HG03196 (cell line): ENCODE results near the gene CRADD.
"Not testable (repeated sequence)": the region's sequence is repeated elsewhere in the genome, so short reads cannot be mapped to it uniquely, and the experiment has no call there.

Experiments used
- ATAC-seq: cut with Tn5 transposase; IDR thresholded peaks from one replicate; pipeline ENCODE4 v1.9.1; 2021; ENCODE audit not compliant: unreplicated experiment

Gene CRADD

DNA sequence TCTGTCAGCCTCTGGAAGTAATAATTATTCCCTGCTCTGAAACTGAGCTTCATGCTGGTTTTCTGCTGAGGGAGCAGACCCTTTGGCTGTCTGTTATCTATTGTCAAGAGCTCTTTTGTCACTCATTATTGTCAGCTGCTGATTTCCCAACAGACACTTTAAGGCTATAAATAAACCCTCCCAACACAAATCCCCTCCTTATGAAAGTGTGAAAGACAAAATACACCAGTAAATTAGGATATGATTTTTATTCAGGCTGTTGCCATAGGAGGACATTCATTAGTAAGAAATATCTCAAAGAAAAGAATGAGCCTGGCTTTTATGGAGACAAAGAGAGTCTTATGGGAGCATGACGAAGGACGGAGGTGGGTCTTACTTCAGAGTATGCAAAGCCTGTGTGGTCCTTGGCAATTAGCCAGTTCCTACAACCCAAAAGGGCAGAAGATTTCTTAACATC lies 180.8 kb downstream of the CRADD start:
- ATAC-seq = no peak

DNA sequence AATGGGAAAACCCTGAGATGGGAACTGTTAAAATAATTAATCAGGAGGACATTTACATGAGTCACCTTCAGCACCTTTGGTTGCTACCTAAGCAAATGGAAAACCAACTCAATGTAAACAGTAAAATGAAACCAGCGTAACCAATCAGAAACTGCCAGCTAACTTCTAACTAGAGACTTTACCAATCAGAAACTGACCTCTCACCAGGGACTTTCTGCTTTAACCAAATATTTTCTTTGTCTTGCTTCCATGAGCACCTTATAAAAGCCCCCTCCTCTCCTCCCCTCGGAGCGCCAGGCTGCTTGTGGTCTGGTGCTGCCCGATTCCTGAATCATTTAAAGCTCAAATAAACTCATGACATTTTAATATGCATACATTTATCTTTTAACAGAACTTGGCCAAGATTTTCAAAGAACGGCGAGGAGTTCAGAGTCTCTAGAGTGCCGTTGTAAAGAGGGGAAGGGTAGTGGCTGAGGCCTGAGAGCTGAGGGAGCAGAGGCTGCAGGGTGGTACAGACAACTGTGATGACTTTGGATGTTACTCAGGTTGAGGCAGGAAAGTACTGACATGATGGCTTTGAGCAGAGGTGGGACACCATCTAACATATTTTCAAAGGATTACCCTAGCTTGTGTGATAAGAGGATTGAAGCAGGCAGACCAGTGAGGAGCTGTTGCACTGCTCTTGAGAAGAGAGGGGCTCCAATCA lies 183.6 kb downstream of the CRADD start:
- no peak for ATAC-seq

DNA sequence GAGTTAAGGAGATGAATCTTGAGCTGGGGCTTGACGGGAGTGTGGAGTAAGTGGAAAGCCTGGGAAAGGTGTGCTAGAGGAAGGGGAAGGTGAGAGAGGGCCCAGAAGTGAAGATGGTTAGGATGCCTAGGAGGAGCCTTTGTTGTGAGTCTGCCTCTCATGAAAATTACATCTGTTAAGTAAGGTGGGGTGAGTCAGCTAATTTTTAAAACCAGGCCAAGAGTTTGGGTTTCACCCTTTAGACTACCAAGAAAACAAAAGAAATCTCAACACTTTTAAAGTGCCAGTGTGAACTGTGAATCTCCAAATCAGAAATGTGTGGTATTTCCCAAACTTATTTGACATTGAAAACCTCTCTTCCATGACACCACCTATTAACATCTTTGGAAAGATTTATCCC lies 185.2 kb downstream of the CRADD start:
- ATAC-seq = no peak

DNA sequence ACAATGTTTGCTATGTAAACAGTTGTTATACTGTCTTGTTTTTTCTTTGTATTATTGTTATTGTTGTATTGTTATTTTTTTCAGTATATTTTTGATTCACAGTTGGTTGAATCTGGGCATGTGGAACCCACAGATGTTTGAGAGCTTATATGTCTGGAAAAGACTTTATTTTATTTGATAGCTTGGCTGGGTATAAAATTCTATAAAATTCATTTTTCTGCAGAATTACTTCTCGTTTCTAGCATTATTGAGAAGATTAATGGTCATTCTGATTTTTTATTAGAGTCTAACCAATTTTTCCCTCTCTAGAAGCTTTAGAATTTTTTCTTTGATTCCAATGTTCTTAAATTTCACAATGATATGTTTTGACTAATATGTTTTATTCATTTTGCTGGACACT lies 188.6 kb downstream of the CRADD start:
- no peak for ATAC-seq

DNA sequence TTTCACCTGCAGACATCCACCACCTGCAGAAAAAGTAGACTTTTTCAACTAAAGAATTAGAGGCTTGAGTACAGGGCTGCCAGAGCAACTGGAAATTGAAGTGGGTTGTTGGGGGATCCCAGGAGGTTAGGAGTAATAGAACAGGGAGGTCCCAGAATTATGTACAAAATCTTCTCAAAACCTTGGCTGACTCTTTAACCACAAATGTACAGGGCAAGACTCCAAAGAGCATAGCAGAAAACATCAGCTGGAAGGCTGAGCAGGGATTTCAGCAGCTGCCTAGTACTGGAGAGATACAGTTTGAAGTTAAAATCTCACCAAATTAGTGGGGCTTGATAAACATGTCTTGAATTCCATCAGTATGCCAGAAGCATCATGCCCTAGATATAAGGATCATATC lies 191.6 kb downstream of the CRADD start:
- ATAC-seq = no peak

DNA sequence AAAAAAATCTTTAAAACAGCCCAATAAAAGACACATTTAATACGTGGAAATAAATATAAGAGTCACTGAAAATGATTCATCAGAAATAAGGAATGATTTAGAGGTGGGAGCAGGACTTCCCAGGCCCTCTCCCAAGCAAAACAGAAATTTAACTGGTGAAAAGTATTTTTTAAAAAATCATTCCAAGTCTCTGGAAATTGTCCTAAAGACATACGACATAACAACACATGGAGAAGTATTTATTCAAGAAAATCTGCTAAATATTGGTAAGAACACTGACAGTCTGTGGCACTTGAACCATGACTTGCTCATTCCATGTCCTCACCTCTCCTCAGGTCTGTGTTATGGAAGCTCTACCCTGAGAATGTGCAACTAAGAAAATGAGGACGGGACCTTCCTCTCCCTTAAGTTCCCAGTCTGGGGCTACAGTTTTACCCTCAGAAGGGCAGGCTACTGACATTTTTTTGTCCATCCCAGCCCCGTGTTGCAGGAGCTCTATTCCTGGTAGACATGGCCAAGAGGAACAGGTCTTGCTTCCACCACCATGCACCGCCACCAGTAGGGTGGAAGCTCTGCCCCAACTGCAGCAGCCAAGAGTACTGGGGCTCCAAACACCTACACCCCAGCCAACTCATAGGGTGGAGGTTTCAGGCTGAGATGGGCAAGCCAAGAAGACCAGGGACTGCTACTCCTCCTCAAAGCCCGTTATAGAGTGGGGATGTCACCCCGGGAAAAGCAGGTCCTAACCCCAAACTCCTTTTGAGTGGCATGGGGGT lies 193.0 kb downstream of the CRADD start:
- no peak for ATAC-seq

DNA sequence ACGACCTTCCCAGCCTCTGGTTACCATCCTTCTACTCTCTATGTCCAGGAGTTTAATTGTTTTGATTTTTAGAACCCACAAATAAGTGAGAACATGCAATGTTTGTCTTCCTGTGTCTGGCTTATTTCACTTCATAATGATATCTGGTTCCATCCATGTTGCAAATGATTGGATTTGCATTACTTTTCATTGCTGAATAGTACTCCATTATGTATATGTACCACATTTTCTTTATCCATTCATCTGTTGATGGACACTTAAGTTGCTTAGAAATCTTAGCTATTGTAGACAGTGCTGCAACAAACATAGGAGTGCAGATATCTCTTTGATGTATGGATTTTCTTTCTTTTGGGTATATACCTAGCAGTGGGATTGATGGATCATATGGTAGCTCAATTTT lies 194.4 kb downstream of the CRADD start:
- ATAC-seq = not testable (repeated sequence)

DNA sequence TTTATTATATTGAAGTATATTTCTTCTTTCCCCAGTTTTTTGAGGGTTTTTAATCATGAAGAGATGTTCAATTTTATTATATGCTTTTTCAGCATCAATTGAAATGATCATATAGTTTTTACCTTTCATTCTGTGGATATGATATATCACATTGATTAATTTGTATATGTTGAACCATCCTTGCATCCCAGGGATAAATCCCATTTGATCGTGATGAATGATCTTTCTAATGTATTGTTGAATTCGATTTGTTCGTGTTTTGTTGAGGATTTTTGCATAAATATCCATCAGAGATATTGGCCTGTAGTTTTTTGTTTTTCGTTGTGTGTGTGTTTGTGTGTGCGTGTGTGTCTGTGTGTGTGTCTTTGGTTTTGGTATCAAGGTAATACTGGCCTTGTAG lies 196.4 kb downstream of the CRADD start:
- ATAC-seq = no peak

DNA sequence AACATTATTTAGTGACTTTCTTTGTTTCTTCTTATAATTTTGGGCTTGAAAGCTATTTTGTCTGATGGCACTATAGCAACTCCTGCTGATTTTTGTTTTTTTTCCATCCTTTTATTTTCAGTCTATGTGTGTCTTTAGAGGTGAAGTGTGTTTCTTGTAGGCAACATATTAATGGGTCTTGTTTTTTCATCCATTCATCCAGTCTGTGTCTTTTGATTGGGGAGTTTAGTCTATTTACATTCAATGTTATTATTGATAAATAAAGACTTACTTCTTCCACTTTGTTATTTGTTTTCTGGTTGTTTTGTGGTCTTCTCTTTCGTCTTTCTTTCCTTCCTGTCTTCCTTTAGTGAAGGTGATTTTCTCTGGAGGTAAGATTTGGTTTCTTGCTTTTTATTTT lies 198.0 kb downstream of the CRADD start:
- ATAC-seq = no peak

DNA sequence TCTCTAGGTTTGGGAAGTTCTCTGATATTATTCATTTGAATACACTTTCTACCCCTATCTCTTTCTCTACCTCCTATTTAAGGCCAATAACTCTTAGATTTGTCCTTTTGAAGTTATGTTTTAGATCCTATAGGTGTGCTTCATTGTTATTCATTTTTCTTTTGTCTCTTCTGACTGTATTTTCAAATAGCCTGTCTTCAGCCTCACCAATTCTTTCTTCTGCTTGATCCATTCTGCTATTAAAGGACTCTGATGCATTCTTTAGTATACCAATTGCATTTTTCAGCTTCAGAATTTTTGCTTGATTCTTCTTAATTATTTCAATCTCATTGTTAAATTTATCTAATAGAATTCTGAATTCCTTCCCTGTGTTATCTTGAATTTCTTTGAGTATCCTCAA lies 199.2 kb downstream of the CRADD start:
- ATAC-seq = no peak

DNA sequence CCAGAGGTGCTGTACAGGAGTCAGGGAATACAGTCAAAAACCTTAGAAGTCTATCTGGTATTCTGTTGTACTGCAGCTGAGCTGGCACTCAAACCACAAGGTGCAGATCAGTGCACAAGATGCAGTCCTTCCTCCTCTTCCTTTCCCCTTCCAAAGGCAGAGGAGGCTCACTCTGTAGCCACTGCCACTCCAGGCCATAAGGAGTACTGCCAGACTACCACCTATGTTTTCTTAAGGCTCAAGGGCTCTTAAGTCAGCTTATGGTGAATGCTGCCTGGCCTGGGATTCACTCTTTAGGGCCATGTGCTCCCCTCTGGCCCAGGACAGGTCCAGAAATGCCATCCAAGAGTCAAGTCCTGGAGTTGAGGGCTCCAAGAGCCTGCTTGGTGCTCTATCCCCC lies 200.3 kb downstream of the CRADD start:
- ATAC-seq = no peak

DNA sequence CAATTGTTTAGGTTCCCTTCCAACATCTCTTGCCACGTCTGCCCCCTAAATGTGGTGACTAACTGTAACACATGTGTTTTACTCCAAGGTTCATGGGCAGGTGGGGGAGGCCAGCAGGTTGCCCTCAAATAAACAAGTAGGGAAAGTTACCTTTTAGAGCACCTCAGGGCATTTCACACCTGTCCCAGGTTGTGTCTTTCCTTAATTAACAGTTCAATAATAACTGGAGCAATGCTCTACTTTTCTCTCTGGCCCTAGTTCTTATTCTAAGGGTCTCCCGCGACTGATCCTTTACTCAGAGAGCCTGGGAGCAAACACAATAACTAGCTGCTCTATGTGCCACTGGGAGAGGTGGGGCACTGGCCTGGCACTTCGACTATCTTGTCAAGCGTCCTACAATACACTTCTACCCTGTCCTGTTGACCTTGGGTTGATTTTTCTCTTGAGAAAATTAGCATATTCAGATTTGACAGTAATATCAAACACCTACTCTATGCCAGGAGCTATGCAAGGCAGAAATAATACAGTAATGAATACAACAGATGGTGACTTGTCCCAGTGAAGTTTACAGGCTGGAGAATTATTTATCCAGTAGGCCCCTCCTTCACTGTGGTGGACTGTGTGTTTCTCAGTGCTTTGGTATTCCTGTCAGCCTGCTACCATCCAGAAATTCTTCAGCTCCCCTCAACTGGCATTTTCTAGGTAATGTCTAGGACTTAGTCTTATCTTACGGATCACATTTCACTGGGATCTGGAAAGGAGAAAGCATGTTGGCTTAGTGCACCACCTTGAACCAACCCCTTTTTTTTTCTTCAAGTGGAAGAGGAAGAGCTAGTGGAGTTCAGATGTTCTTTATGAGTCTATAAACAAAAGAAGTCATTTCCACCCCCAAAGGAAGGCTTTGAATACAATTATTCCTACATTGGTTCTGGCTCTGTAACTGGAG lies 202.6 kb downstream of the CRADD start:
- no peak for ATAC-seq

DNA sequence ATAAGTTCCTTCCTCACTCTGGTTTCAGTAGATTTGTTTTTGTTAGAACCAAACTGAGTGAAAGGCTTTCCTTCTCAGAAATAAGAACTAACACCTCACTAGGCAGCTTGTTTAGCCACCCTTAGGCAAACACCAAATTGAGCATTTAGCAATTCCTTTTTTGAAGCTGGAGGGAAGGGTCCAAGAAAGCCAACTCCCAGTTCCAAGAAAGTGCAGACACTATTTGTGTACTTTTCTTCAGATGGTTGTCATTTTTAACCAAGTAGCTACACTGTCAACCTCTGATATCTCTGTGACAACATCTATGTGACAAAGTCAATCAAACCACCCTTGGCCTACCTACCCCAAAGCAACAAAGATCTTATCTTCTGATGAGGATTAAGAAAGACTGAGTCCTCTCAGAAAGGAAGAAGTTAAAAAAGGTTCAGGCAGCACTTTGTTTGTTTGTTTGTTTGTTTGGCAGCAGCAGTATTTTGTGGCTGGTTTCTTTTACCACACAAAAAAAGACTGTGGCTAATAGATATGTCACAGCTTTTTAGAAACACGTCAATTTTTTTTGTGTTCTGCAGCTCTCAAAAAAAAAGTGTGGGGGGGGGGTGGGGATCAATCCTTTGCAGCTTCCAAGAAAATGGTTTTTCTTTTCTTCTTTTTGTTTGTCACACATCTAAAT lies 203.8 kb downstream of the CRADD start:
- ATAC-seq = no peak

DNA sequence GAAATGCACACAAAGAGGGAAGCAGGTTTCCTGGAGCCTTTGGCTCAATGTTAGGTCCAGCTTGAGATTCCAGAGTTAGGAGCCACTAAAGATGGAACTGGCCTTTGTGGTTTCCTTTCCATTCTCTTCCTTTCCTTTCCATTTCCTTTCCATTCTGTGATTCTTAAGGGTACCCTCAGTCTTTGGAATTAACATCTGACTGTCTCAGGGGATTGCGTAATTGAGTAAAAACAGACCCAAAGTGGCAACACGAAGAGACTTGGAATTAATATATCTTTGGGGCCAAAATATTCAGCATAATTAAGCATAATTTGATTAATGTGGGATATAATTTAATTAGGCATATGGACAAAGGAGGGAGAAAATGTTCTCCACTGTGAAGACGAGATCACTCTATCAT lies 205.6 kb downstream of the CRADD start:
- ATAC-seq = no peak

DNA sequence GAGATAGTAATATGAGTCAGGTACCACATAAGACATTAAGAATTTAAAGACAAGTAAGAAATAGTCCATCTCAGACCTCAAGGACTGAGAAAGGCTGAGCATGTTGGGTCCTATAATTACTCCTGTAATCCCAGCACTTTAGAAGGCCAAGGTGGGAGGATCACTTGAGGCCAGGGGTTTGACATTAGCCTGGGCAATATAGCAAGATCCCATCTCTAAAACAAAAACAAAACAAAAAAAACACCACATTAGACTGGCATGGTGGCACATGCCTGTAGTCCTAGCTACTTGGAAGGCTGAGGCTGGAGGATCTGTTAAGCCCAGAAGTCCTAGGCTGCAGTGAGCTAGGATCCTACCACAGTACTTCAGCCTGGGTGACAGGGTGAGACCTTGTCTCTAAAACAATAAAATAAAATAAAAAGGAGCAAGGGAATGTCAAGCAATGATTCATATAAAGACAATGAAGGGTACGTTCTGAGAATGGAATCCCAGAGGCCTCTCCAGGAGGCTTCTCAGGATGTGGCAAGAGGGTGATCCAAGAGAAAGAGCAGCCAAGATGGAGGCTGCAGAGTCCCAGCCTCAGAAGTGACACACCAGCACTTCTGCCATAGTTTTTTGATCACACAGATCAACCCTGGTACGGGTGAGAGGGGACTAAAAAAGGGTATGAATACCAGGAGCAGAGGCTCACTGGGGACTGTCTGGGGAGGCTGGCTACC lies 206.4 kb downstream of the CRADD start:
- no peak for ATAC-seq

DNA sequence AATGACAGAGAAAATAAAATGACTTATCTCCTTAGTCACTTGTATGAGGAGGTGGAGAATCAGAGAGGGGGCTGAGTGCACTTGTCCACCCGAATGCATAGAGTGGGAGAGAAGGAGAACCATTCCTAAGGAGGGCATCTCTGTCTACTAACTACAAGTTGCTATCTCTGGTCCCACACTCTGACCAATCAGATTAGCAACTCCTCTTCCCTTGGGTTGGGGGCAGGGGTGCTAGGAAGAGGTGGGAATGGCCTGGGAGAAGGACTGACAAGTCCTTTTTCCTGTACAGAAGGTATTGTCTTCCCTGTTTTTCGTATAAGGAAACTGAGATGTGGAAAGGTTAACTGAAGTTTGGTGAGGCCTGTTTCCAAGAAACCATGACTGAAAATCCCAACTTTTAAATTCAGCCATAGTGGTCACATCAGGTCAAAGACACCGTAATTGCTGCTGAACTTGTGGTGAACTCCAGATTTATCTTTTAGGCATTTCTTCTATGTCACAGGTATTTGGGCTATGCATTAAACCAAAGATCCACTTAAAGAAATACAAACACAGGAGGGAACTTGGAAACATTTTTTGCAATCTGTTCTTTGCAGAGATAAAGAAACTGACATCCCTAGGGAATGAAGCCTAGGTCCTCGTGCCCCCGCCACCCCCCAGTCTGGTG lies 207.8 kb downstream of the CRADD start:
- ATAC-seq = no peak

DNA sequence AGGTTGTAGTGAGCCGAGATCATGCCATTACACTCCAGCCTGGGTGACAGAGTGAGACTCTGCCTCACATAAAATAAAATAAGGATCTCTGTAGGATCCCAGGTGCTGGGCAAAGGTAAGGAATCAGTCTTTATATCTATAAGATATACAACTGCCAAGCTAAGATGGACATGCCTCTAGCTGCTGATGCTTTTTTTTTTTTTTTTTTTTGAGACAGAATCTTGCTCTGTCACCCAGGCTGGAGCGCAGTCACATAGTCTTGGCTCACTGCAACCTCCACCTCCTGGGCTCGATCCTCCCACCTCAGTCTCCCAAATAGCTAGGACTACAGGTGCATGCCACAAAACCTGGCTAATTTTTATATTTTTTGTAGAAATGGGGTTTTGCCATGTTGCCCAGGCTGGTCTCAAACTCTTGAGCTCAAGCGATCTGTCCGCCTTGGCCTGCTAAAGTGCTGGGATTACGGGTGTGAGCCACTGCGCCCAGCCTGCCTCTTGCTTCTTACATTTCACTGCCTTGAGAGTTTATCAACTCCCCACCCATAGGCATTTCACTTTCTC lies 208.9 kb downstream of the CRADD start:
- ATAC-seq = not testable (repeated sequence)

DNA sequence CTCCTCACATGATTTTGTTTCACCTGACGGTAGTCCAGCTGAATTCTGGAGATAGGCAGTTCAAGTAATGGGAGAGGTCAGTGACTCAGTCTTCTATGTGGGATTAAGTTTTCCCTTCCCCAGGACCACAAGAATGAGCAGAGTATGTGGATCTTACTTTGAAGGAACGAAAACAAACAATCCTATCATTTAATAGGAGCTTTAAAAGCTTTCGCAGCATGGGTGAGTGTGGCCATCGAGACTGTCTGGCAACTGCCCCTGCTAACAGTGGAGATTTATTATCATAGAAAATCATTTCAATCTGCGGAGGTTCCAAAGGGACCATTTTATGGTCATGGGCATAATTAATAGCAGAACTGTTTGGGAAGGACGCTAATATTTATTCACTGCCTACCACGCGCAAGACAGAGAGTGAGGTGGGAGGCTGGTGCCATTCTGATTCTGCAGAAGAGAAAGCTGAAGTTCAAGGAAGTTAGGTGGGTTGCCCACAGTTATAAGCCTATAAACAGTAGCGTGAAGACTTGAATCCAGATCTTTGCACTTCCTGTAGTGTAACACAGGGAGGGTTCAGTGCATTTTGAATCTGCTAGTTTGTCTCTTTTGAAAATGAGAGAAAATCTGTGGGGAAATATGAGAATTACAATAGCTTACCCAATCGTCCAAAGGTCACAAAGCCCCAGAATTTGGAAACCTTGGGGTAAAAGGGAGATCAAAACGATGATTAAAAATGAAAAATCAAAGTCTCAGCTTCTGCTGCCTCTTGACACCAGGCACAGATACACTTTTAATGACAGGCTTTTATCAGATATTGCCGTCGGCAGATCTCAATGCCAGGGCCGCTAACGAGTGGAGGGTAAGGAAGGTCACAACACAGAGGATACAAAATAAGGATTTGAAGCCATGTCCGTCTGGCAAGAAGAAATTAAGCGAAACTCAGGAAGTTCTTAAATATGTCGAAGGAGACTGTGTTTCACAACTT lies 209.6 kb downstream of the CRADD start:
- no peak for ATAC-seq
